ENCODE measurements around the gene DOCK2. TPM values are rescaled to one million over a fixed set of nuclear protein-coding genes. Genes with fewer than 3 reads are reported as not detected.

Gene DOCK2
- total RNA-seq, 1 experiment from 2014 or later = 0.26 TPM

GRCh38 chr5:170077526-170077925 lies 440.5 kb downstream of the DOCK2 start:
- POLR2A ChIA-PET (ENCODE audit: unreplicated experiment) = no interaction called here
- Histone ChIP-seq H2AFZ (ENCODE audit: low read length) (no peak overlapping the region), H3K27ac (ENCODE audit: low read length) (no peak overlapping the region), H3F3A (ENCODE audit: low read length, unreplicated experiment) (no peaks in the 10 kb centered on the region), H3K9me3 (ENCODE audit: low read length) (no peaks in the 10 kb centered on the region), H3K36me3 (ENCODE audit: low read depth, low read length) (no peaks in the 10 kb centered on the region), H3K79me2 (ENCODE audit: low read length) (no peaks in the 10 kb centered on the region), H3K4me1 (ENCODE audit: insufficient read depth, low read length) (no peaks in the 10 kb centered on the region), H3K9ac (ENCODE audit: low read length) (no peak overlapping the region), H3K4me3 (ENCODE audit: low read length) (no peak overlapping the region), H4K20me1 (ENCODE audit: low read length) (no peaks in the 10 kb centered on the region), H3K4me2 (ENCODE audit: low read length) (no peak overlapping the region), H3K9me2 (replicated peaks; ENCODE audit: low read length) (no peaks in the 10 kb centered on the region), H3K27me3 (ENCODE audit: low read length) (no peaks in the 10 kb centered on the region)
- CTCF ChIA-PET = no interaction called here
- BruUV-seq (replicated peaks) = no TSS peak
- no peak for TF ChIP-seq EZH2 (IDR thresholded peaks at IDR 0.05; ENCODE audit: low read length, unreplicated experiment)
- TF ChIP-seq EZH2phosphoT487 (IDR thresholded peaks at IDR 0.05; ENCODE audit: borderline replicate concordance, low read length) = no peak
- TF ChIP-seq CTCF (conservative IDR thresholded peaks at IDR 0.05; ENCODE audit: low read depth, low read length) = no peak
- intact Hi-C loops (cut with micrococcal nuclease) = loop anchor here (10.0 kb wide), 1 partner anchor 163 kb away; no protein-coding TSS in a partner anchor
- no peak for DNase-seq
- ATAC-seq = no peak

GRCh38 chr5:170078458-170078857 lies 441.4 kb downstream of the DOCK2 start:
- no TSS peak for BruUV-seq (replicated peaks)
- ATAC-seq (no peak), DNase-seq (no peak)
- Histone ChIP-seq H3F3A (ENCODE audit: low read length, unreplicated experiment) (no peaks in the 10 kb centered on the region), H3K9me3 (ENCODE audit: low read length) (no peaks in the 10 kb centered on the region), H3K9ac (ENCODE audit: low read length) (no peak overlapping the region), H3K27me3 (ENCODE audit: low read length) (no peaks in the 10 kb centered on the region), H2AFZ (ENCODE audit: low read length) (no peak overlapping the region), H3K4me2 (ENCODE audit: low read length) (no peak overlapping the region), H3K4me1 (ENCODE audit: insufficient read depth, low read length) (no peaks in the 10 kb centered on the region), H3K36me3 (ENCODE audit: low read depth, low read length) (no peaks in the 10 kb centered on the region), H3K9me2 (replicated peaks; ENCODE audit: low read length) (no peaks in the 10 kb centered on the region), H3K27ac (ENCODE audit: low read length) (no peak overlapping the region), H3K4me3 (ENCODE audit: low read length) (no peak overlapping the region), H3K79me2 (ENCODE audit: low read length) (no peaks in the 10 kb centered on the region), H4K20me1 (ENCODE audit: low read length) (no peaks in the 10 kb centered on the region)
- ChIA-PET CTCF (no interaction called here), POLR2A (ENCODE audit: unreplicated experiment) (no interaction called here)
- no peak for TF ChIP-seq CTCF (conservative IDR thresholded peaks at IDR 0.05; ENCODE audit: low read depth, low read length)
- TF ChIP-seq EZH2 (IDR thresholded peaks at IDR 0.05; ENCODE audit: low read length, unreplicated experiment) = no peak
- TF ChIP-seq EZH2phosphoT487 (IDR thresholded peaks at IDR 0.05; ENCODE audit: borderline replicate concordance, low read length) = no peak
- intact Hi-C loops (cut with micrococcal nuclease) = loop anchor here (10.0 kb wide), 1 partner anchor 164 kb away; no protein-coding TSS in a partner anchor

- DNase-seq = no peak
- ATAC-seq = no peak
- no TSS peak for BruUV-seq (replicated peaks)
- Histone ChIP-seq H3K9me3 (ENCODE audit: low read length) (no peaks in the 10 kb centered on the region), H2AFZ (ENCODE audit: low read length) (no peak overlapping the region), H3K36me3 (ENCODE audit: low read depth, low read length) (no peaks in the 10 kb centered on the region), H3K79me2 (ENCODE audit: low read length) (no peaks in the 10 kb centered on the region), H3F3A (ENCODE audit: low read length, unreplicated experiment) (no peaks in the 10 kb centered on the region), H3K27ac (ENCODE audit: low read length) (no peak overlapping the region), H3K27me3 (ENCODE audit: low read length) (no peaks in the 10 kb centered on the region), H3K4me3 (ENCODE audit: low read length) (no peak overlapping the region), H3K4me2 (ENCODE audit: low read length) (no peak overlapping the region), H3K9me2 (replicated peaks; ENCODE audit: low read length) (no peaks in the 10 kb centered on the region), H3K9ac (ENCODE audit: low read length) (no peak overlapping the region), H3K4me1 (ENCODE audit: insufficient read depth, low read length) (no peaks in the 10 kb centered on the region), H4K20me1 (ENCODE audit: low read length) (no peaks in the 10 kb centered on the region)
- ChIA-PET POLR2A (ENCODE audit: unreplicated experiment) (no interaction called here), CTCF (no interaction called here)
- no peak for TF ChIP-seq EZH2 (IDR thresholded peaks at IDR 0.05; ENCODE audit: low read length, unreplicated experiment)
- no peak for TF ChIP-seq CTCF (conservative IDR thresholded peaks at IDR 0.05; ENCODE audit: low read depth, low read length)
- TF ChIP-seq EZH2phosphoT487 (IDR thresholded peaks at IDR 0.05; ENCODE audit: borderline replicate concordance, low read length) = no peak
- intact Hi-C loops (cut with micrococcal nuclease) = loop anchor here (10.0 kb wide), 1 partner anchor 164 kb away; no protein-coding TSS in a partner anchor
These were observed 441.9 kb downstream of the DOCK2 start for GRCh38 chr5:170078931-170079330.

Data from PC-3 (cell line).